Activated naive CD8-positive, alpha-beta T cell treated with anti-CD3 and anti-CD28 coated beads, Interleukin-2, amount 50 U/mL, for 24 hours (primary cell): ENCODE results near the gene SELL.
A peak's percentile ranks its signal among the peaks of the same experiment; 100 is the strongest.

ENCODE experiments used
- ATAC-seq: fragments of 150-1000 bp; cut with Tn5 transposase; one replicate; pipeline ENCODE4 v1.10.0; 2021
- DNase-seq: peaks from one replicate; pipeline ENCODE4 v3.0.0; 2021
- H3K27ac Mint-ChIP-seq: one replicate; pipeline ENCODE4 v1.8.0; 2021; ENCODE audit warnings: mild to moderate bottlenecking, mixed read lengths
- H3K27me3 Mint-ChIP-seq: one replicate; pipeline ENCODE4 v1.8.0; 2021; ENCODE audit warnings: mixed read lengths
- H3K36me3 Mint-ChIP-seq: one replicate; pipeline ENCODE4 v1.8.0; 2021; ENCODE audit warnings: low read depth, mixed read lengths
- H3K4me1 Mint-ChIP-seq: one replicate; pipeline ENCODE4 v1.8.0; 2021; ENCODE audit warnings: mixed read lengths
- H3K4me3 Mint-ChIP-seq: one replicate; pipeline ENCODE4 v1.8.0; 2021; ENCODE audit warnings: mild to moderate bottlenecking, moderate library complexity, mixed read lengths
- H3K9me3 Mint-ChIP-seq: one replicate; pipeline ENCODE4 v1.8.0; 2021; ENCODE audit warnings: mixed read lengths

SELL gene

GRCh38 chr1:169711469-169712308 is at the start of gene SELL:
SELL (minus strand) TSS chr1:169711620; CDS start chr1:169711498, 122 bp downstream.
- ATAC-seq, result peak; percentile 82
- no peaks in the 10 kb centered on the region for H3K27me3 Mint-ChIP-seq
- H3K36me3 Mint-ChIP-seq, result peaks cover 19% of the 10 kb centered on the region
- peak within 1 kb of the TSS; percentile 81 for H3K27ac Mint-ChIP-seq
- peak; percentile 71 for DNase-seq
- peak within 1 kb of the TSS; percentile 81 for H3K4me3 Mint-ChIP-seq
- H3K9me3 Mint-ChIP-seq, result no peaks in the 10 kb centered on the region
- H3K4me1 Mint-ChIP-seq, result peaks cover 35% of the 10 kb centered on the region

DNA sequence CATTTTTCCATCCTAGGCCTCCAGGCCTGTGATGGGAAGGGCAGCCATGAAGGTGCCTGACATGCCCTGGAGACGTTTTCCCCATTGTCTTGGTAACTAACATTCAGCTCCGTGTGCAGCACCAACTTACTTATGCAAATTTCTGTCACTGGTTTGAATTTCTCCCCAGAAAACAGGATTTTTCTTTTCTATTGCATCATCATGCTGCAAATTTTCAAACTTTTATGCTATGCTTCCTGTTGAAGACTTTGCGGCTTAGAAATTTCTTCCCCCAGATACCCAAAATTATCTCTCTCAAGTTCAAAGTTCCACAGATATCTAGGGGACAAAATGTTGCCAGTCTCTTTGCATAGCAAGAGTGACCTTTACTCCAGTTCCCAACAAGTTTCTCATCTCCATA is 47.6 kb upstream of the SELL start:
- no peak overlapping the region for H3K27ac Mint-ChIP-seq
- H3K36me3 Mint-ChIP-seq, result no peaks in the 10 kb centered on the region
- DNase-seq (no peak), ATAC-seq (no peak)
- H3K9me3 Mint-ChIP-seq, result peaks cover 3% of the 10 kb centered on the region
- peaks cover 2% of the 10 kb centered on the region for H3K27me3 Mint-ChIP-seq
- no peak overlapping the region for H3K4me3 Mint-ChIP-seq
- no peaks in the 10 kb centered on the region for H3K4me1 Mint-ChIP-seq

DNA sequence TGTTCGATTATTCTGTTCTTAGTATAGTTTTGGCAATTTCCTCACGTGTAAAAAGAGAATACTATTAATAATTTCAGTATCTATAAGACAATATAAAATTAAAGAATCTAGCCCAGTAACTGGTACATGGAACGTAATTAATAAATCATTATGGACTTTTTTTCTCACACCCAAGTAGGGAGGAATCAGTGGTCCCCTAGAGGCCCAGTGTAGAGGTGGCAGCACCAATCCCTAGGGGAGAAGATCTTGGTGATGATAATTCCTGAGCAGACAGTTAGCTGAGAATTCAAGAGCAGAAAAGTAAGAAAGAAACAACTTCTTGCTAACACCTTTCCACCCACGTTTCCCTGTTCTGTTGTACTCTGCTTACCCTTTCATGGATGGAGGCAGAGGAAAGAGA is 42.1 kb upstream of the SELL start:
- Mint-ChIP-seq H3K4me1 (no peaks in the 10 kb centered on the region), H3K27me3 (no peaks in the 10 kb centered on the region), H3K27ac (no peak overlapping the region), H3K36me3 (no peaks in the 10 kb centered on the region), H3K9me3 (no peaks in the 10 kb centered on the region), H3K4me3 (no peak overlapping the region)
- no peak for DNase-seq
- ATAC-seq, result no peak

DNA sequence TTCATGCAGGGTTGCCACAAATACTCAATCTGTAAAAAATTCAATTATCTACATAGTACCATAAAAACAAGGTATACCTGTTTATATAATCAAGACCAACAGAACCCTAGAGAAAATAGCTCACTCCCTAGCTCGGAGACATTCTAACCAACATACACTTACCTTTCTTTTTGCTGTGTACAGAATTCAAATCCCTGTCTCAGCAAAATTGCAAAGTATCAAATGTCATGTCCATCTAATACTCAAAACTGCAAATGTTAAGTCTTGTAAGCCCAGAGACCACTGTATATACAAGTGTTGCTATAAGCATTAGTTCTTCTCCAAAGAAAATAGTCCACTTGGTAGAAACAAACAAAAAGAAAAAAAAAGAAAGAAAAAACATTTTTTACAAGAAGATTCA is 38.6 kb upstream of the SELL start:
- Mint-ChIP-seq H3K36me3 (no peaks in the 10 kb centered on the region), H3K4me1 (no peaks in the 10 kb centered on the region), H3K27ac (no peak overlapping the region), H3K4me3 (no peak overlapping the region), H3K27me3 (no peaks in the 10 kb centered on the region), H3K9me3 (no peaks in the 10 kb centered on the region)
- no peak for ATAC-seq
- no peak for DNase-seq

- ATAC-seq (no peak), DNase-seq (no peak)
Observed at GRCh38 chr1:169746550-169746949, 35.1 kb upstream of the SELL start.

DNA sequence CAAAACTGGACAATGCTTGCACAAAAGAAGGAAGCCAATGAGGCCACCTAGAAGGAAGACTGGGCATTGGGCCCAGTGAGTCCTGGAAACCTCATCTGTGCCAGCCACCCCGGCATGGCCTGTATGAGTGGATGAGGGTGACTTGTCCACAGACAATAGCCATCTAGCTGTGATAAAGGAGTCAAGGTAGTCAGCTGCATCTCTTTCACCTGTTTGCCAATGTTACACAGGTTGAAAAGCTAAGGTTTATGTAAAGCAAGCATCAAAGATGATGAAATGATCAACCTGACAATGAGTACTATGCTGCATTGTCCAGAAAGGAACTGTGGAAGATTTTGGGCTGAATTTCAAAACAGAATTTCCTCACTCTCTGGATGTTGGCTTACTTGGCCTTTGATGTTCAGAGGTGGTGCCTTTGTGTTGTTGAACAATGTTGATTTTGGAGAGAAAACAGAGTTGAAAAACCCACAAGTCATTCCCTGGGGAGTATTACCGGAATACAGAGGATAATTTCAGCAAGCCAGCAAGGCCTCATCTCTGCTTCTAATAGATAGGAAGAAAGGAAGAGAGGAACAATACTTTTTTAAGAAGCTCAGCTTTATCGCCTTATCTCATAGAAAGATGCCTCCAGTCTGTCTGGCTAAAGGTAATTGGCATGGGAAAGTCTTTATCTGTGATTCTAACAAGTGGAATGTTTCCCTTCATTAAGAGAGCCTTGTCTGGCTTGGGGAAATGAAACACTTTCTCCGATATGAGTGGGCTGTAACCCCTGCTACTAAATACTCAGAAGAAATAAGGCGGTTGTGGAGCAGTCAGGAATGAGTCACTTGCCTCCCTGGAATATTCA is 33.8 kb upstream of the SELL start:
- H3K27ac Mint-ChIP-seq, result no peak overlapping the region
- H3K4me1 Mint-ChIP-seq, result no peaks in the 10 kb centered on the region
- H3K27me3 Mint-ChIP-seq, result peaks cover 7% of the 10 kb centered on the region
- DNase-seq (no peak), ATAC-seq (no peak)
- H3K4me3 Mint-ChIP-seq, result no peak overlapping the region
- no peaks in the 10 kb centered on the region for H3K36me3 Mint-ChIP-seq
- H3K9me3 Mint-ChIP-seq, result no peaks in the 10 kb centered on the region

More at GRCh38 chr1:169746550-169746949, 35.1 kb upstream of the SELL start:
- H3K27me3 Mint-ChIP-seq, result peaks cover 5% of the 10 kb centered on the region
- no peak overlapping the region for H3K4me3 Mint-ChIP-seq
- H3K9me3 Mint-ChIP-seq, result no peaks in the 10 kb centered on the region
- no peaks in the 10 kb centered on the region for H3K4me1 Mint-ChIP-seq
- H3K36me3 Mint-ChIP-seq, result no peaks in the 10 kb centered on the region
- H3K27ac Mint-ChIP-seq, result no peak overlapping the region

DNA sequence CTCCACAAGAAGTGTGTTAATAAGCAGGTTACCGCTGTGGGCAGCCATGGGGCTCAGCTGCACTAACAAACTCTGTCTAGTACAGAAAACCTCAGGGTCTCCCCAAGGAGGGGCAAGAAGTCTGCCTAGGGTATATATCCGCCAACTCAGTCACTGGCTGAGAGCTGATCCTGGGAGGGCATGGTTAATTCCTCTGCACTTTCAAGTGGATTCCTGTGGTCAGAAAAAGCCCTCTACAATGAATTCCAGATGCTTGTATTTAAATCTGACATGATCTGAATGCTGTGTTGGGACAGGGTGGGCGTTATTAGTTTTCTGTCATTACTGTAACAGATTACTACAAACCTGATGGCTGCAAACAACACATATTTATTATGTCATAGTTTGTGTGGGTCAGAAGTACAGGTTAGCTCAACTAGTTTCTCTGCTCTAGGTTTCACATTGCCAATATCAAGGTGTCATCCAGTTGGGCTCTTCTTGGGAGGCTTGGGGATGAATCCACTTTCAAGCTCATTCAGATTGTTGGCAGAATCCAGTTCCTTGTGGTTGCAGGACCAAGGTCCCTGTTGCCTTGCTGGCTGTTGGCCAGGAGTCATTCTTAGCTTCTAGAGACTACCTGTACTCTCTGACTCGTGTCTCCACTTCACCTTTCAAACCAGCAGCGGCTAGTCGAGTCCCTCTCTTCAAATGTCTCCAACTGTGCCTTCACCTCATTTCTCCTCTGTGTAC is 30.4 kb upstream of the SELL start:
- DNase-seq, result no peak
- Mint-ChIP-seq H3K27me3 (peaks cover 14% of the 10 kb centered on the region), H3K27ac (no peak overlapping the region), H3K4me1 (no peaks in the 10 kb centered on the region), H3K9me3 (no peaks in the 10 kb centered on the region), H3K36me3 (no peaks in the 10 kb centered on the region), H3K4me3 (no peak overlapping the region)
- no peak for ATAC-seq

DNA sequence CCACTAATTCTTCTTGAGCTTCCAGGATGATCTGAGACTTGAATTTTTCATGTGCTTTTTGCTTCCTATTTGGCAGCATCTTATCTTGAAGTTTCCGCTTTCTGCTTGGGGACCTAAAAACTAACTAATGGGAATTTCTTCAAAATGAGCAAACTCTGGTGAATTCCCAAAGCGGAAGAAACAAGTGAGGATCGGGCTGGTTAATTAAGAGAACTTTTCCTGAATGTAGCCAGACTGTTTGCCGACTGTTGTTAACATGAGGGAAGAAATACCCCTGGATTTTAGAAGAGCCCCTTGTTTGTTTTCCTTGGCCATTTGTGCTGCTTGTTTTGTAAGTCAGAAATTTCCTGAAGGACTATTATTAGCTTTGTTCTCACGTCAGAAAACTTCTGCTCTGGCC is 28.6 kb upstream of the SELL start:
- Mint-ChIP-seq H3K4me1 (no peaks in the 10 kb centered on the region), H3K9me3 (no peaks in the 10 kb centered on the region), H3K27ac (no peak overlapping the region), H3K4me3 (no peak overlapping the region), H3K36me3 (no peaks in the 10 kb centered on the region), H3K27me3 (peaks cover 20% of the 10 kb centered on the region)
- ATAC-seq (no peak), DNase-seq (no peak)

DNA sequence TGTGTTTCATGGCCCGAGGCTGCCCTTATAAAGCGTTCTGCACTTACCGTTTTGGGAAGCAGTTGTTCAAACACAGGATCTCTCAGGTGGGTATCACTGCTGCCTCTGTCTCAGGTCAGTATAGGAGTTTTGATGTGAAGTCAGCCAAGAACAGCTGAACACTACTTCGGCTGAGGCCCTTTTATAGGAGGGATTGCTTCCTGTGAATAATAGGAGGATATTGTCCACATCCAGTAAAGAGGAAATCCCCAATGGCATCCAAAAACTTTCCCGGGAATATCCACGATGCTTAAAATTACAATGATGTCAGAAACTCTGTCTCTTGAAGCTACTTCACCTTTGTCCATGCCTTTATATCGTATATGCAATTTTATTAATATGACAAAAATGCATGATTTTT is 22.5 kb upstream of the SELL start, which contains the start of gene SELE:
Gene SELE (minus strand): TSS at position 156 of the 400 bp plus-strand sequence. CDS start 467 bp downstream, outside the sequence.
- DNase-seq (no peak), ATAC-seq (no peak)
- Mint-ChIP-seq H3K36me3 (no peaks in the 10 kb centered on the region), H3K4me1 (no peaks in the 10 kb centered on the region), H3K9me3 (no peaks in the 10 kb centered on the region), H3K27me3 (peaks cover 11% of the 10 kb centered on the region), H3K4me3 (no peak within 1 kb of the TSS), H3K27ac (no peak within 1 kb of the TSS)

- Mint-ChIP-seq H3K4me1 (no peaks in the 10 kb centered on the region), H3K36me3 (no peaks in the 10 kb centered on the region), H3K4me3 (no peak overlapping the region)
Observed at GRCh38 chr1:169731446-169731845, 20.0 kb upstream of the SELL start.

GRCh38 chr1:169729991-169730390 is 18.6 kb upstream of the SELL start:
- DNase-seq, result no peak
- H3K36me3 Mint-ChIP-seq, result no peaks in the 10 kb centered on the region
- no peak for ATAC-seq
- H3K4me3 Mint-ChIP-seq, result no peak overlapping the region
- H3K27ac Mint-ChIP-seq, result no peak overlapping the region
- H3K4me1 Mint-ChIP-seq, result no peaks in the 10 kb centered on the region
- H3K9me3 Mint-ChIP-seq, result no peaks in the 10 kb centered on the region
- H3K27me3 Mint-ChIP-seq, result peaks cover 4% of the 10 kb centered on the region

More at GRCh38 chr1:169731446-169731845, 20.0 kb upstream of the SELL start:
- no peaks in the 10 kb centered on the region for H3K9me3 Mint-ChIP-seq
- peaks cover 9% of the 10 kb centered on the region for H3K27me3 Mint-ChIP-seq
- DNase-seq, result no peak
- H3K27ac Mint-ChIP-seq, result no peak overlapping the region
- ATAC-seq, result no peak

GRCh38 chr1:169727307-169727706 is 15.9 kb upstream of the SELL start:
- ATAC-seq (no peak), DNase-seq (no peak)
- Mint-ChIP-seq H3K27me3 (peaks cover 7% of the 10 kb centered on the region), H3K4me3 (no peak overlapping the region), H3K36me3 (no peaks in the 10 kb centered on the region), H3K27ac (no peak overlapping the region), H3K4me1 (no peaks in the 10 kb centered on the region), H3K9me3 (no peaks in the 10 kb centered on the region)

GRCh38 chr1:169726851-169727250 is 15.4 kb upstream of the SELL start:
- no peak for ATAC-seq
- Mint-ChIP-seq H3K4me1 (no peaks in the 10 kb centered on the region), H3K9me3 (no peaks in the 10 kb centered on the region), H3K4me3 (no peak overlapping the region), H3K27ac (no peak overlapping the region), H3K27me3 (peaks cover 7% of the 10 kb centered on the region), H3K36me3 (no peaks in the 10 kb centered on the region)
- DNase-seq, result no peak

DNA sequence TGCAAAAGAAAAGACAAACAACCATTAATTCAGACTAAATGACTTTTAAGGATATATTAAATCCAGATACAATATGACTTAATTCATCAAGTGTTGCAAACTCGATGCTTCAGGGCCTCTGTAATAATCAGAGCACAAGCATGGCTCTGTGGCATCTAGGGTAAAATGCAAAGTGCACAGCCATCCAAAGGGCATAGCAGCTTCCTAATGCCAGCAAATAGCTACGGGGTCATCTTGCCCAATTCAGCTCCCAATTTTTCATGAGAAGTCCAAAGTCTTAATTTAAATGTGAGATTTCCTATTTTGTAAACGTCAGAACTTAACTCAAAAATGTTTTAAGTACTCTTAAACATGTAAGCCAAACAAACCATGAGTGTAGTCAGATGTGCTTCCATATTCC is 14.5 kb upstream of the SELL start:
- DNase-seq (no peak), ATAC-seq (no peak)
- peaks cover 9% of the 10 kb centered on the region for H3K27me3 Mint-ChIP-seq
- H3K4me1 Mint-ChIP-seq, result no peaks in the 10 kb centered on the region
- H3K4me3 Mint-ChIP-seq, result no peak overlapping the region
- no peak overlapping the region for H3K27ac Mint-ChIP-seq
- no peaks in the 10 kb centered on the region for H3K36me3 Mint-ChIP-seq
- no peaks in the 10 kb centered on the region for H3K9me3 Mint-ChIP-seq
